ENCODE data around the gene TTC29.
"Not testable (repeated sequence)": the region's sequence is repeated elsewhere in the genome, so short reads cannot be mapped to it uniquely, and the experiment has no call there.

TTC29 gene

DNA sequence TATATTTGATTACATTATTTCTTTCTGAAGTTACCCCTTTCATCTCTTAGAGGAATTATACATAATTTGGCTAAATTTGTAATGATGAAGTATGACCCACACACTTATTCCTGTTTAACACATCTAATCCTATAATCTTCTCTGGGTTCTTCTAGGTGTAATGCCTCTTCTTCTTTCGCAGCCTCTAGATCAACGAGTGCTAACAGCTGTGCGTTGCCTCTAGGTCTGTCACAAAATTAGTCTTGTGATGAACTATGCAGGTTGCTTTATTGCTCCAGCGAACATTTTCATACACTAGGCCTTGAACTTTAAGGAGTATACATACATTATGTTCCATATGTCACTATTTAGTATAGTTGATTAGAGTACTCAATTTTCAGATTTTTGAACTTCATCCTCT lies 89.9 kb downstream of the TTC29 start:
- no peak for DNase-seq

DNA sequence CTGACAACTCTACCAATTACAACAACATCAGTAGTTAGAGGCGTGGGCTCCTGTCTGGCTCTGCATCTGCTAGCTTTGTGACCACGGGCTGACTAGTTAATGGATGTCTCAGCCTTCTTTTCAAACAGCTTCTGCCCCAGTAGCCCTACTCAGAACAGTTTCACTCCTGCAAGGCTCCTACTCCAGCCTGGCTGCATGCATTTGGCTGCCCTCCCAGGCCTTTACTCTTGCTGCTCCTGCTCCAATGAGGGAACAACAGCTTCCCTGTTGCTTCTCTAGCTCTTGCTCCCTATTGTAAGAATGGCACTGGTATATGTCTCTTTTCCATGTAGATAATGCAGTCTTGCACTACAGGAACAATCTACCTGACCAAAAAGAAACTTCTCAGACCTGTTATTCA lies 93.3 kb downstream of the TTC29 start:
- no peak for DNase-seq

DNA sequence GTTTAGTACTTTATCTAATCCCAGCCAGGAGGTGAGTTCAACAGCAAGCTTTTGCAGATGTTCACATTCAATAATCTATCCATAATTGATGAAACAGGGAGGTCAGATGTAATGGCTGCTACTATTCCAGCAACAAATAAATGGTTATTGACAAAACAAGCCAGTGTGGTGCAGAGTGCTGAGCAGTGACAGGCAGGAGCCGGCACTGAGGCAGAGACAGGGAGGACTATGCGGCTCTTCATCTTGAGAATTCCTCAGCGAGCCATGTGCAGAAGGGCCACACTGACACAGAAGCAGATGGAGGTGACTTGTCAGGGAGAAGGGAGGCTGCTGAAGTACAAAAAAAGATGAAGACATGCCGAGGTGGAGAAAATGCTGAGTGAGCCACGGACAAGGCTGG lies 98.3 kb downstream of the TTC29 start:
- DNase-seq: no peak

DNA sequence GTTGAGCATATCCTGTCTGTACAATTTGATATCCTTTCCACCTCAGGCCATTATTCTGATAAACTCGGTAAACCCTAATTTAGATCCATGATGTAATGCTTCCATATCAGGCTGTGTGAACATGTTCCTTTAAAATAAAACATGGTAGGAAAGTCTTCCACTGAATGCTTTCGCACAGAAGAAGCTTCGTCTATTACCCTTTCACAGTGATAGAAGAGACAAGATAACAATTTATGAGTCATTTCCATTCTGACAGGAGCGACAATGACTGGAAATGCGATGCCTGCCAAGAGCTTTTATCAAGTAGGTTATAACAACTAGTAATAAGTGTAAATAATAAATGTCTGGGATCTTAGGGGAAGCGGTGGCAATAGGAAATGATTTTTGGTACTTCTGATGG lies 98.8 kb downstream of the TTC29 start:
- no peak for DNase-seq

DNA sequence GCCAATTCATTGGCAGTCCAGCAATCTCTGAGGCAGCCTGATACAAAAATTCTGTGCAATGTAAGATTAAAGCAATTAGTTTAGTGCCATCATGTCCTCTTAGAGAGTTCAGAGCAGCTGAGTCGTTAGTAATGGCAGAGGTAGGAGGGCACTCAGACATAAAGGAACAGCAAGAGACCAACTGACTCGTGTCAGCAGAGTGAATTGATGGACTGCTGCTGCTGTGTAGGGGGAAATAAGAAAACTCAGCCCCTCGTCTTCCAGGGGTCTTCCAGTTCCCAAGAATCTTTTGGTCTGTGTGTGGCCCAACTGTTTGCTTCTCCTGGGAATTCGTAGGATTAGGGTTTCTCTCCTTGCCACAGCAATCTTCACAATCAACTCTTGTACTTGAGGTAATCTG lies 100.9 kb downstream of the TTC29 start:
- no peak for DNase-seq

DNA sequence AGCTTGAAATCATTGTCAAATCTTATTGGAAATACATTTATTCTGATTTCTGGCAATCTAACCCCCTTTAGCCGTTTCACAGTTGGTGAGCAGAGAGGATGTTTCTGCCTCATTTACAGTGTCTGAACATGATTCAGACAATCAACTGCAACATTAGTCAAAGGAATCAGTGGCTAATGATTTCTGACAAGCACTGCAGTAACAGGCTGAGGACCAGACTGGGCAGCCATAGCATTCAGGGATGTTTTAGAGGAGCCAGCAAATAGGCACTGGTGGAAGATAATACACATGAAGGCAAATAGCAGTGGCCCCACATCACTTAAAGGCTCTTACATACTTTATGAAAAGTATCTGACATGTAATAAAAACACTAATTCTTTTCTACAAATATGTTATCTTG lies 102.8 kb downstream of the TTC29 start:
- DNase-seq: no peak

DNA sequence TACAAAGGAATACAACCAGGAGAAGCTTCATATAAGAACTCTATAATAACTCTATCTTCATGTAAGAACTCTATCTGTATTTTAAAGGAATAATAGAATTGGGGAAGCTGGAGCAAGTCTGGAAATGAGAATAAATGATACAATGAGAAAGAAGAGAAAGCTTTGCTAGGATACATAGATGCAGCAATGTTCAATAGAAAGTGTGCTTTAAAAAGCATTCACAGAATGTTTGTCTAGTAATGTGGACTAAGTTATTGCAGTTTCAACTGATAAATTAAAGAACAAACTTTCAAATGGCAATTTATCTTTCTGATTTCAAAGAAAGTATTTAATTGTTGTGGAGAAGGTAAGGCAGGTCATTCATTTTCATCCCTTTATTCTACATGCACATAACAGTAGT lies 104.9 kb downstream of the TTC29 start:
- no peak for DNase-seq

DNA sequence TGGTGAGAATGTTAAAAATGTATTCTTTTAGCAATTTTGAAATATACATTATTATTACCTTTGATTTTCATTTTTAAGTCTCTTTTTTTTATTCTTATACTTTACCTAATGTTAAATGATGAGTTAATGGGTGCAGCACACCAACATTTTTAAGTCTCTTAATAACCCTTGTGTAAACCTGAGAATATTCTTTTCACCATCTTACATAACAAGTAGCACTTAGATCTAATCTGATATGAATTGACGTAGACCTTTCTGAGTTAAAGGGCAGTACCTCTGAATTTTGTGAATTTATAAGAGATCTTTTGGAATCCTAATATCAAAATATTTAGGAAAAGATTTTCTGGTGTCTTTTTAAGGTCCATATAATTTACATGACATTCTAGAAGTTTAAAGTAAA lies 110.6 kb downstream of the TTC29 start:
- no peak for DNase-seq

DNA sequence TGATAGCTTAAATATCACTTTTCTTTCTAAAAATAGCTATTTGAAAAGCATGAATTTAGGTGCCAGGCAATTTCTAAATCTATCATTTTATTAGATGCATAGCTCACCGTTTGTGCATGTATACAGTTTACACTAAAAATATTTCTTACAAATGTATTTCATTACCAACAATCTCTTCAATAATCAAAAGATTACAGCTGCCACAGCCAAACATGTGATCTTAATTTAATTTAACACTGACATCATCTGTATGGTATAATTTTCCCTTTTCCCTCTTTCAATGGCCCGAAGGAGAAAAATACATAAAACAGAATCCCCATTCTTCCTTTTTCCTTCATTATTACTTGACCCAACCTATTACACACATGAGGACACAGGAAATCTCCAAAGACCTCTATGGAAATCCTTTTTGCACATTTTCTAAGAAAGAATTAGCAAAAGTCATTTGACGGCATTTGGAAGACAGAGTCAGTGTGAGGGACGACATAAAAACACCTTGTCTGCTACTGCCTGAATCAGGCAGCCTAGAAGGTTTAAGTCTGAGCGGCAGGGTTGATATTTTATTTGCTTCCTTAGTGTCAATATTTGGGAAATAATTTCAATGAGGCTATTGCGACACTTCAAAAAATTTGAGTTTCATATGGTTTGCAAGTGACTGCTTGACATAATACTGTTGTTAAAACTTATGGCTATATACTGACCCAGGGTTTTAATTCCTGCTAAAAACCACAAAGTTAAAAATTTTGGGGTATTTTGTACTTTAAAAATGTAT lies 111.2 kb downstream of the TTC29 start:
- DNase-seq: no peak

DNA sequence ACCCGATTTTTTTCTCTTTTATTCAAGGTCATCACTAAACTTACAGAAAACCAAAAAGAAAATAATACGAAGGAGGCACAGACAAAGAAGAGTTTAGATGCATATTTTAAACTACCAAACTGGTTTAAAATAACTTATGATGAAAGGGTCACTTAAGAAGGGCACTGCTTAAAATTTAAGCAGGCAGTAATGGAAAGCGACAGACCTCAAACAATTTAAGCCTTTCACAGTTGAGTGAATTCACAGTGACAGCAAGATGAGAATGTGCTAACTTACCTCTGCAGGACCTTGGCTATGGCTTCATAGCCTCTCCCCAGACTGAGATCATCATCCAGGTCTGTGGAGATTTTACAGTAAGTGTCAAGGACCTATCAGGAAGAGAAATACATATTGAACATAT lies 112.1 kb downstream of the TTC29 start:
- no peak for DNase-seq

DNA sequence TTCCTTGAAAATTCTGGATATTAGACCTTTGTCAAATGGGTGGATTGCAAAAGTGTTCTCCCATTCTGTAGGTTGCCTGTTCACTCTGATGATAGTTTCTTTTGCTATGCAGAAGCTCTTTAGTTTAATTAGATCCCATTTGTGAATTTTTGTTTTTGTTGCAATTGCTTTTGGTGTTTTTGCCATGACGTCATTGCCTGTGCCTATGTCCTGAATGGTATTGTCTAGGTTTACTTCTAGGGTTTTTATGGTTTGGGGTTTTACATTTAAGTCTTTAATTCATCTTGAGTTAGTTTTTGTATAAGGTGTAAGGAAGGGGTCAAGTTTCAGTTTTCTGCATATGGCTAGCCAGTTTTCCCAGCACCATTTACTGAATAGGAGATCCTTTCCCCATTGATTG lies 122.7 kb downstream of the TTC29 start:
- DNase-seq: not testable (repeated sequence)

DNA sequence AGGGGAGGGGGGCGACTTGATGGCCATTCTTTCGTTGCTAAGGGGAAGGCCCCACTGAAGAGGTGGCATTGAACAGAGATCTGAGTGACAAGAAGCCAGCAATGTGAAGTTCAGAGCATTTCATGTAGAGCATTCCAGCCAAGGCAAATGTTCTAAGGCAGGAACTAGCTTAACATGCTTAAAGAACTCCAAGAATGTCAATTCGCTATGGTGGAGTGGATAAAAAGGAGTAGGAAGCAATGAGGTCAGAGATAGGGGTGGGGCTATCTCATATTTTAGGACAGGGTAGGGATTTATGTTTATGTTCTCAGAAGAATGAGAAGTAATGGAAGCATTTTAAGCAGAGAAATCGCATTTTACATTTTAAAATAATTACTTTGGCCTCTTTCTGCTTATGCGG lies 130.9 kb downstream of the TTC29 start:
- no peak for DNase-seq

DNA sequence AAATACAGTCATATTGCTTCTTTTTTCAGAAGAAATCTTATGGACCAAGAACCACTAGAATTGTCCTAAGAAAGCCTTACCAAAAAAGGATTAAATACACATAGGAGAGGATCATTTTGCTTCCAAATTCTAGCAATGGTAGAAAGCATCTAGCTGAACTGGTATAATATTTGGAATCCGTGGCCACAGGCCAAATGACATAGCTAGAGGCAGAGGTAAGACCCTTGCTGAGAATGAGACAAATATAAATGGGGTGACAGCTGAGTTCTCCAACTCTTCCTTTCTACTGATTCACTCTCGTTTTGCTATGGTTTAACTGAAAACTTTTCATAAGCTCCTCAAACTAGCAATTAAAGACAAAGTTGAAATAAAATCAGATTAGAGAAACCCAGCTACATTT lies 150.0 kb downstream of the TTC29 start:
- no peak for DNase-seq

DNA sequence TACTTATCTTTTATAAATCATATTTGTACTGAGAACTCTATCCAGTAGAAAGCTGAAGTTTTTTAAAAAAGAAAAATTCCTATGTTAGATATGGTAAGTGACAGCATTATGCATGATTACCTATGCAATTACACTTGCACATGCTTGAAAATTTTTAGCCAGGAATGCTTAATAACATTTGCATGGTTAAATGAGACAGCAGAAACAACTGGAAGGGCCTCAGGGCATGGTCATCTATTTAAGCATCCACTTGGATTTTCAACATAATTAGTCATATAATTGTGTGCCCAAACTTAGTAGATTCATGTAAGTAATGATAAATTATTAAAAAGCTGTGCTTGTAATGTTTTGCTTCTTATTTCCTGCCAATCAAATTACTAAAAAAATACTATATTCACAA lies 151.9 kb downstream of the TTC29 start:
- DNase-seq: no peak

DNA sequence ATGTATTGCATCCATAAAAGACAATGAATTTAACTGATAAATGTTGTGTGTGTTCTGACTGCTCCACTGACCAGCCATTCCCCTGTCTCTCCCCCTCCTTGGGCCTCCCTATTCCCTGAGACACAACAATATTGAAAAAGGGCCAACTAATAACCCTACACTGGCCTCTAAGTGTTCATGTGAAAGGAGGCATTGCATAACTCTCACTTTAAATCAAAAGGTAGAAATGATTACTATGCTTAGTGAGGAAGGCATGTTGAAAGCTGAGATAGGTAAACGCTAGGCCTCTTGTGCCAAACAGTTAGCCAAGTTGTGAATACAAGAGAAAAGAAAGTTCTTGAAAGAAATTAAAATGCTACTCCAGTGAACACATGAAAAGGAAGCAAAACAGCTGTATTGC lies 154.2 kb downstream of the TTC29 start:
- no peak for DNase-seq

DNA sequence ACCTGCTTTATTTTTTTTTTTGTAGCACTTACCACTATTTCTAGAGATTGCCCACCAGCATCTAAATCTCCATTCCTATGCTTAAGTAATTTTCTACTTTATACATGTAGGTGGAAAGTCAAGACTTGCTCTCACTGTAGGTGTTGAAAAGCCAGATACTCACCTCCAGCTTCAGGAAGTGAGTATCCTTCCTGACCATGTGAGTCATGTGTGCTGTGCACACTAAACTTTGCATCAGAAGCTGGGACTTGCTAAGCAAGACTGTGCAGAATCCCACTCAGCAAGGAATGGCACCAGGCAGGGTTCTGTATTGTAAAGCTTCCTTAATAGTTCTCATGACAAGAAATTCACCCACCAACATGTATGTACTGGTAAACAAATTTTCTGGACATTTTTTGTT lies 155.1 kb downstream of the TTC29 start:
- no peak for DNase-seq

DNA sequence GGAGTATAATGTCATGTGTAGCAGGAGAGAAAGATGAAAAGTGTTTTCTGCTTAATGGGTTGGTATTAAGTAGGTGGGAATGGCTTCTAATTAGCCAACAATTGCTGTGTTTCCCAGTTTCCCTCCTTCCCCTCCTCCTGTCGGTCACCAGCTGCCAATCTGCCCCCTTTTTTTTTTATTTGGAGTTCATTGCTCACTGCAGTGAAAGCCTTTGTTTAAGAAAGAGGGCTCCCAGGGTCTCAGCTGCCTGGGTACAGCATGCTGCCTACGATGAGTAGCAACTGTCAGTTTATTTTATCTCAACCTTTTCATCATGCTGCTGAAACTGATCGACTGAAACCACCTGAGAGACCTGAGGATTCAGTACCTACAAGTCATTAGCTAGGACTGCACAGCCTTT lies 157.9 kb downstream of the TTC29 start:
- DNase-seq: no peak

DNA sequence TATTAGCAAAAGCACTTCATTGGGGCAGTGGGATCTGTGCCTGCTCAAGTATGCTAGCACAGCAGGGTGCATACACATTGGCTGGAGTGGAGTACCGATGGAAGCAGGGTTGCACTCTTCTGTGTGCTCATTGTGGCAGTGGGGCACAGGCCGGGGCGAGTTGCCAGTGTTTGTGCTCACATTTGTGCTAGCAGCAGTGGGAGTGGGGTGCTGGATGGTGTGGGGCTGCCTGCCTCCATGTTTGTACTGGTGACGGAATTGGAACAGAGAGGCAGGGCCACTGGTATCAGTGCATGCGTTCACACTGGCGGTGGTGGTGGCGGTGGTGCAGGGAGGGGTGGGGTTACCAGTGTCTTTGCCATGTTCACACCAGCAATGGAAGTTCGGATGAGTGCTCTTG lies 169.0 kb downstream of the TTC29 start:
- no peak for DNase-seq

DNA sequence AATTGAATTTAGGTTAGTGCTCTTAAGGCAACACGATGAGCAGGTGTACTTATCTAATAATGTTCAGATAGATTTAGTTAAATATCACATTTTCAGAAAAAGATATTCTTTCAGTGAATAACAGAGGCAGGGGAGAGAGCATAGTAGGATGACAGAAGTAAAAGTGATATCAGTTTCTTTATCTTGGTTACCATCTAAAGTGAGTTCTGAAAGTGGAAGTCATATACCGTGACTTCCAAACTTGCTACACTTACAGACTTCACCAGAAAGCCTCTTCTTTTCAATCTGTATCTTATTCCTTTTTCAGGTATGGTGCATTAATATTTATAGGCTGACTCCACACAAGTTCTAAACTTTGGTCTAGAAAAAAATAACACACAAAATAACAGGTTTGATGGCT lies 182.1 kb downstream of the TTC29 start:
- no peak for DNase-seq

DNA sequence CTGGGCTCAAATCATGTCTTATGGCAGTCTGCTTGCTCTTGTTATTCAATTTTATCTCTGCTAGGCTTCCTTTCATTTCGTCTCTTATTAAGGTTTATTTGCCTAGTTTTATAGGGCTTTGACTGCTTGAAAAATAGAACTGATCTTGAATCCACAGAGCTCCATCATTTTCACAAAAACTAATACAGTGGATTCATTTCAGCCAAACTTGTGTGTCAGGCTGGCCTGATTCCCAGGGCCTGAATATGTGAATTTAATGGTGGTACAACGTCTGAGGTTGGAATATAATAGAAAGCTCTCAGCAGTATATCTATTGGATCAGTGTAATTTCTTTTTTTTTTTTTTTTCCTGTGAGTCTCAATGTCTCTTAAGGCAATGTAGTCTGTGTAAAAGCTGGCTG lies 183.6 kb downstream of the TTC29 start:
- DNase-seq: no peak

DNA sequence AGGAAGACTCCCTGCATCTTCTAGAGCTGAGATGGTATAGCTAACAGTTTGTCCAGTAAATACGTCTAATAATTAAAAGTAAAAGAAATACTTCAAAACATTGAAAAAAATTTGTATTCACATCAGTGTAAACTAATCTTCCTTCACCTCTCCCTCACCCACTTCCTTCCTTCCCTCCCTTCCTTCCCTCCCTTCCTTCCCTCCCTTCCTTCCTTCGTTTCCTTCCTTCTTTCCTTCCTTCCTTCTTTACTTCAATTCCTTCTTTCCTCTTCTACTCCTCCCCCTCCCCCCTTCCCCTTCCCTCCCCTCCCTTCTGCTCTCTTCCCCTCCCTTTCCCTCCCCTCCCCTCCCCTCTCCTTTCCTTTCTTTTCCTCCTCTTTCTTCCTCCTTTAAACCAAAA lies 203.2 kb downstream of the TTC29 start:
- DNase-seq: no peak

DNA sequence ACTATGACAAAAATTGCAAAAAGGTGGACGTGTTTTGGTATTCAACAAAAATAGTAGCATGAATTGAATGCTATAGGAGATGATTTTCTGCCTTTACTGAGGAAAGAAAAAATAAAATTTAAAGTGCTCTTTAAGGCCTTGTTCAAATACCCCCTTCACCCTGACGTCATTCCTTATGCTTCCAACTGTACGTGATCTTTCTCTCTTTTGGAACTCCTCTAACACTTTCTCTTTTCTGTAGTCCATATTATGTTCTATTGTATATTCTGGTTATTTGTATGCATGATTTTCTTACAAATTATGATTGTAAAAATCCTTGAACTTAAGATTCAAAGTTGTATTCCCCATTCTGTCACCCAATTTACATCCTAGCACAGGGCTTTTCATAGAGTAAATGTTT lies 206.5 kb downstream of the TTC29 start:
- DNase-seq: no peak

DNA sequence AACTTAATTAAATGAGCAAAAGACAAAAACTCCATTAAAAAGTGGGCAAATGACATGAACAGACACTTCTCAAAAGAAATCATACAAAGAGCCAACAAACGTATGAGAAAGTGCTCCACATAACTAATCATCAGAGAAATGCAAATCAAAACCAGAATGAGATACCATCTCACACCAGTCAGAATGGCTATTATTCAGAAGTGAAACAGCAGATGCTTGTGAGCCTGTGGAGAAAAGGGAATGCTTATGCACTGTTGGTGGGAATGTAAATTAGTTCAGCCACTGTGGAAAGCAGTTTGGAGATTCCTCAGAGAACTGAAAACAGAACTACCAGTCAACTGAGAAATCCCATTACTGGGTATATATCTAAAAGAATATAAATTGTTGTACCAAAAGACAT lies 222.1 kb downstream of the TTC29 start:
- DNase-seq: not testable (repeated sequence)

DNA sequence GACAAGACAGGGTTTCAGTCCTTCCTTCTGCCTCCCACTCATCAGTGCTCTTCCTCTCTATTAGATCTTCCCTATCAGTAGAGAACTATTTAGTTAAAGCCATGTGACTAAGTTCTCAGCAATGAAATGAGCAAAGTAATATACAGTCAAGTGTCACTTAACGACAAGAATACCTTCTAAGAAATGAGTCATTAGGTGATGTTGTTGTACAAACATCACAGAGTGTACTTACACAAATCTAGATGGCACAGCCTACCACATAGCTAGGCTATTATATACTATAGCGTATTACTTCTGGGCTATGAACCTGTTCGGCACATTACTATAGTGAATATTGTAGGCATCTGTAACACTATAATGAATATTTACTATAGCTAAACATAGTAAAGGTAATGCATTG lies 235.7 kb downstream of the TTC29 start:
- DNase-seq: no peak

DNA sequence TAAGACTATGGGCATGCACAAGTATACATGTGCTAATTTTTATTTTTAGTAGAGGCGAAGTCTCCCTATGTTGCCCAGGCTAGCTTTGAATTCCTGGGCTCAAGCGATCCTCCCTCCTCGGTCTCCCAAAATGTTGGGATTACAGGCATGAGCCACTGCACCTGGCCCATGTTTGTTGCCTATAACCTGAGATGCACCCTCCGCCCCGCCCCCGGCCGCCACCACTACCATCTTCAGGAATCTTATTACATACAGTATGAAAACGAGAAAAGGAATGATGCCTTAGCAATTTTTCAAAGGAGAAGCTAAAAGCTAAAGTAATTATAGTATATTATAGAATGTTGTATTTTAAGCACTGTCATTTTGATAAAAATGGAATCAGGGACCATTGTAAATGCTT lies 245.8 kb downstream of the TTC29 start:
- DNase-seq: no peak

Data from NCI-H1048 (cell line).